ENCODE data around the gene C1orf159. TPM values are rescaled to one million over a fixed set of nuclear protein-coding genes. Genes with fewer than 3 reads are reported as not detected.

The C1orf159 gene
- total and polyA plus RNA-seq, 9 of the 15 experiments (the other 6 are each of a cell fraction or from before 2014, with no cell fraction given): 0.28 to 54.9 (median 10.6) TPM

- Histone ChIP-seq H4K20me1 (replicated peaks; ENCODE audit: control insufficient read depth, insufficient read depth, low read length) (no peaks in the 10 kb centered on the region), H3K4me2 (ENCODE audit: insufficient read depth, low read length) (no peak overlapping the region), H3K79me2 (ENCODE audit: control insufficient read depth, insufficient read depth, low read length) (no peaks in the 10 kb centered on the region), H3K9me1 (ENCODE audit: control insufficient read depth, insufficient read depth, low read length) (peaks cover 5% of the 10 kb centered on the region), H3K4me1 (replicated peaks in 1 of 2; ENCODE audit: control insufficient read depth in 2 of 2, insufficient read depth in 2 of 2, low read length in 2 of 2) (peaks cover 0 to 80% of the 10 kb centered on the region in 2 experiments; a peak in 3 of 5 replicates), H3K9me3 (replicated peaks; ENCODE audit: control insufficient read depth, insufficient read depth, low read depth, low read length) (no peaks in the 10 kb centered on the region; the same call in 1 of the 2 replicates), H3K36me3 (ENCODE audit: control insufficient read depth, insufficient read depth, low read length) (peaks cover 18% of the 10 kb centered on the region; the same call in 1 of the 3 replicates), H3K27me3 (ENCODE audit: control insufficient read depth in 2 of 2, insufficient read depth in 2 of 2, low read length in 2 of 2) (no peaks in the 10 kb centered on the region), H3K27ac (ENCODE audit: extremely low read depth, low read depth, low read length) (no peak overlapping the region), H2AFZ (ENCODE audit: low read depth, low read length) (no peak overlapping the region), H3K9ac (ENCODE audit: insufficient read depth in 1 of 2, low read depth in 2 of 2, low read length in 2 of 2) (no peak overlapping the region), H3K4me3 (no peak overlapping the region)
- in situ Hi-C loops (cut with MboI): no loop called here
- intact Hi-C loops (cut with micrococcal nuclease): no loop called here
- POLR2A ChIA-PET: no interaction called here
- ATAC-seq (no peak), DNase-seq (ENCODE audit: extremely low read depth in 1 of 4, low spot score in 3 of 4) (no peak), FAIRE-seq (no peak)
- WGBS (ENCODE audit: insufficient coverage, low coverage, missing lambda C conversion rate): 89% methylated on average over 26 of the region's 39 CpGs
- CTCF ChIA-PET (ENCODE audit: low intra/inter-chr PET ratio): no interaction called here
- TF ChIP-seq, protein P1, sequence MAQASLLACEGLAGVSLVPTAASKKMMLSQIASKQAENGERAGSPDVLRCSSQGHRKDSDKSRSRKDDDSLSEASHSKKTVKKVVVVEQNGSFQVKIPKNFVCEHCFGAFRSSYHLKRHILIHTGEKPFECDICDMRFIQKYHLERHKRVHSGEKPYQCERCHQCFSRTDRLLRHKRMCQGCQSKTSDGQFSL (CRISPR knock-in tag; IDR thresholded peaks at IDR 0.05): no peak
- TF ChIP-seq, protein P1 (tag; IDR thresholded peaks at IDR 0.05): no peak
- TF ChIP-seq HNRNPH1 (optimal IDR thresholded peaks at IDR 0.05; ENCODE audit: low read depth, low read length) (no peak), ARID2 (IDR thresholded peaks at IDR 0.05) (no peak), AFF1 (IDR thresholded peaks at IDR 0.05; ENCODE audit: low read depth in 1 of 2, partially characterized antibody in 2 of 2) (no peak), NFIC (IDR thresholded peaks at IDR 0.05) (no peak), ATF1 (CRISPR knock-in tag; IDR thresholded peaks at IDR 0.05) (no peak), ATF1 (tag; IDR thresholded peaks at IDR 0.05) (no peak), SIRT6 (IDR thresholded peaks at IDR 0.05; ENCODE audit: low read depth, low read length) (no peak), HDAC1 (IDR thresholded peaks at IDR 0.05) (no peak), ZFP36 (IDR thresholded peaks at IDR 0.05; ENCODE audit: low read depth, low read length, partially characterized antibody) (no peak)
- TF ChIP-seq, protein P2, sequence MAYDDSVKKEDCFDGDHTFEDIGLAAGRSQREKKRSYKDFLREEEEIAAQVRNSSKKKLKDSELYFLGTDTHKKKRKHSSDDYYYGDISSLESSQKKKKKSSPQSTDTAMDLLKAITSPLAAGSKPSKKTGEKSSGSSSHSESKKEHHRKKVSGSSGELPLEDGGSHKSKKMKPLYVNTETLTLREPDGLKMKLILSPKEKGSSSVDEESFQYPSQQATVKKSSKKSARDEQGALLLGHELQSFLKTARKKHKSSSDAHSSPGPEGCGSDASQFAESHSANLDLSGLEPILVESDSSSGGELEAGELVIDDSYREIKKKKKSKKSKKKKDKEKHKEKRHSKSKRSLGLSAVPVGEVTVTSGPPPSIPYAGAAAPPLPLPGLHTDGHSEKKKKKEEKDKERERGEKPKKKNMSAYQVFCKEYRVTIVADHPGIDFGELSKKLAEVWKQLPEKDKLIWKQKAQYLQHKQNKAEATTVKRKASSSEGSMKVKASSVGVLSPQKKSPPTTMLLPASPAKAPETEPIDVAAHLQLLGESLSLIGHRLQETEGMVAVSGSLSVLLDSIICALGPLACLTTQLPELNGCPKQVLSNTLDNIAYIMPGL (CRISPR knock-in tag; IDR thresholded peaks at IDR 0.05): no peak
- TF ChIP-seq, protein P3, sequence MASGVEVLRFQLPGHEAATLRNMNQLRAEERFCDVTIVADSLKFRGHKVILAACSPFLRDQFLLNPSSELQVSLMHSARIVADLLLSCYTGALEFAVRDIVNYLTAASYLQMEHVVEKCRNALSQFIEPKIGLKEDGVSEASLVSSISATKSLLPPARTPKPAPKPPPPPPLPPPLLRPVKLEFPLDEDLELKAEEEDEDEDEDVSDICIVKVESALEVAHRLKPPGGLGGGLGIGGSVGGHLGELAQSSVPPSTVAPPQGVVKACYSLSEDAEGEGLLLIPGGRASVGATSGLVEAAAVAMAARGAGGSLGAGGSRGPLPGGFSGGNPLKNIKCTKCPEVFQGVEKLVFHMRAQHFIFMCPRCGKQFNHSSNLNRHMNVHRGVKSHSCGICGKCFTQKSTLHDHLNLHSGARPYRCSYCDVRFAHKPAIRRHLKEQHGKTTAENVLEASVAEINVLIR (CRISPR knock-in tag; IDR thresholded peaks at IDR 0.05): no peak
- BruUV-seq (replicated peaks): no TSS peak
Observed at GRCh38 chr1:1088029-1088800, 27.7 kb downstream of the C1orf159 start.
